GM21367 (cell line): ENCODE data around the gene ADARB1.

Source experiments
- ATAC-seq: cut with Tn5 transposase; IDR thresholded peaks from one replicate; pipeline ENCODE4 v1.9.1; 2021; ENCODE audit not compliant: unreplicated experiment

Gene ADARB1

GRCh38 chr21:45248301-45248892 lies 174.0 kb downstream of the ADARB1 start:
- ATAC-seq = no peak

GRCh38 chr21:45248893-45249381 lies 174.6 kb downstream of the ADARB1 start:
- ATAC-seq = no peak

GRCh38 chr21:45249626-45250025 lies 175.2 kb downstream of the ADARB1 start:
- ATAC-seq = no peak

GRCh38 chr21:45250272-45250671 lies 175.9 kb downstream of the ADARB1 start:
- no peak for ATAC-seq

GRCh38 chr21:45250914-45251634 lies 176.7 kb downstream of the ADARB1 start:
- ATAC-seq = no peak

GRCh38 chr21:45251635-45252447 lies 177.5 kb downstream of the ADARB1 start:
- no peak for ATAC-seq

GRCh38 chr21:45252448-45252925 lies 178.1 kb downstream of the ADARB1 start:
- no peak for ATAC-seq

GRCh38 chr21:45253180-45253579 lies 178.8 kb downstream of the ADARB1 start:
- no peak for ATAC-seq

GRCh38 chr21:45253633-45254459 lies 179.5 kb downstream of the ADARB1 start:
- no peak for ATAC-seq

- no peak for ATAC-seq
Measured at GRCh38 chr21:45254460-45254930, 180.1 kb downstream of the ADARB1 start.

GRCh38 chr21:45255381-45256020 lies 181.1 kb downstream of the ADARB1 start:
- no peak for ATAC-seq

- no peak for ATAC-seq
Measured at GRCh38 chr21:45256021-45256911, 181.9 kb downstream of the ADARB1 start.

- no peak for ATAC-seq
Measured at GRCh38 chr21:45256912-45257672, 182.7 kb downstream of the ADARB1 start.

GRCh38 chr21:45257673-45258341 lies 183.4 kb downstream of the ADARB1 start:
- ATAC-seq = no peak

GRCh38 chr21:45258466-45258865 lies 184.1 kb downstream of the ADARB1 start:
- no peak for ATAC-seq

- ATAC-seq = no peak
Measured at GRCh38 chr21:45259206-45259840, 184.9 kb downstream of the ADARB1 start.

- no peak for ATAC-seq
Measured at GRCh38 chr21:45260191-45260825, 185.9 kb downstream of the ADARB1 start.
